ENCODE data around the gene GPR141. TPM values are rescaled to one million over a fixed set of nuclear protein-coding genes. Genes with fewer than 3 reads are reported as not detected.

GPR141 gene
- polyA plus RNA-seq, 1 donor (not counting 4 experiments of a cell fraction or from before 2014, with no cell fraction given), result not detected

DNA sequence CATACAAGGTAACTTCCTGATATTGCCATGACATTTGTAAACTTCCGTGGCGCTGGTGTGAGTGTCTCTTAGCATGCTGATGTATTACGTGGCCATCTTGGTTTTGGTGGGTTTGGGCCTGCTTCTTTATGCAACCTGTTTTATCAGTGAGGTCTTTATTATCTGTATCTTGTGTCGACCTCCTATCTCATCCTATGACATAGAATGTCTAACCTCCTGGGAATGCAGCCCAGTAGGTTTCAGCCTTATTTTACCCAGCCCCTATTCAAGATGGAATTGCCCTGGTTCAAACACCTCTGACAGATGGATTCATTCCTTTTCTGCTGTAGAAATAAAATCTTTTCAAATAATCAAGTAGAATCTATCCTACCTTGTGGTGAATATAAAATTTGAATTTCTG is 23.0 kb upstream of the GPR141 start:
- DNase-seq (ENCODE audit: low read depth, low spot score) (no peak), FAIRE-seq (no peak)
- H3K4me2 ChIP-seq (ENCODE audit: control insufficient read depth, extremely low read depth, insufficient read depth, low read depth, low read length), result no peak overlapping the region
- H2AFZ ChIP-seq (ENCODE audit: control insufficient read depth, low read length), result no peak overlapping the region
- H3K9me1 ChIP-seq (ENCODE audit: control insufficient read depth, extremely low read depth, insufficient read depth, low read length), result no peaks in the 10 kb centered on the region
- no peaks in the 10 kb centered on the region for H3K4me1 ChIP-seq (ENCODE audit: control insufficient read depth, extremely low read depth, insufficient read depth, low read length)
- no peaks in the 10 kb centered on the region for H3K27me3 ChIP-seq (ENCODE audit: control insufficient read depth, extremely low read depth, insufficient read depth, low read length)
- dilution Hi-C loops (cut with MboI; ENCODE audit: extremely low pct_ligation_motif_present, low sequenced_read_pairs), result no loop called here
- no peaks in the 10 kb centered on the region for H3K36me3 ChIP-seq (ENCODE audit: control insufficient read depth in 2 of 2, extremely low read depth in 1 of 2, insufficient read depth in 2 of 2, low read length in 2 of 2)
- no peak overlapping the region for H3K4me3 ChIP-seq (ENCODE audit: control insufficient read depth in 2 of 3, extremely low read depth in 1 of 3, insufficient read depth in 2 of 3, low read depth in 1 of 3, low read length in 3 of 3)
- no peaks in the 10 kb centered on the region for H3K79me2 ChIP-seq (ENCODE audit: control insufficient read depth, insufficient read depth, low read length)
- H3K9me3 ChIP-seq (ENCODE audit: control insufficient read depth, low read depth, low read length), result no peaks in the 10 kb centered on the region
- H4K20me1 ChIP-seq (ENCODE audit: control insufficient read depth, extremely low read depth, insufficient read depth, low read length), result no peaks in the 10 kb centered on the region
- TF ChIP-seq CTCF (optimal IDR thresholded peaks at IDR 0.05 in 1 of 3, IDR thresholded peaks at IDR 0.05 in 1 of 3, conservative IDR thresholded peaks at IDR 0.05 in 1 of 3; ENCODE audit: extremely low read depth in 1 of 3, insufficient read depth in 2 of 3, low read length in 3 of 3), result no peak
- TF ChIP-seq EZH2 (IDR thresholded peaks at IDR 0.05; ENCODE audit: low read length), result no peak
- no peak overlapping the region for H3K9ac ChIP-seq (ENCODE audit: control insufficient read depth, extremely low read depth, insufficient read depth, low read length)
- H3K27ac ChIP-seq (ENCODE audit: control insufficient read depth, insufficient read depth, low read length), result no peak overlapping the region

DNA sequence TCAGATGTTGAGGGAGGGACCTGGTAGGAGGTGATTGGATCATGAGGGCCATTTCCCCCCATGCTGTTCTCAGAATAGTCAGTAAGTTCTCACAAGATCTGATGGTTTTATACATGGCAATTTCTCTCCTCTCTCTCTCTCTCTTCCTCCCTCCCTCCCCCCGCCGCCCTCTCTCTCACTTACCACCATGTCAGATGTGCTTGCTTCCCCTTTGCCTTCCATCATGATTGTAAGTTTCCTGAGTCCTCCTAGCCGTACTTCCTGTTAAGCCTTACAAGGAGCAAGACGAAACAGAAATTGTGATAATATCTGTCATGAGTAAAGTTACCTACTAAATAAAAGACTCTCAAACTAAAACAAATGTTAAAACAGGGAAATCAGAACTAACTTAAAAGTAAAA is 19.9 kb upstream of the GPR141 start:
- dilution Hi-C loops (cut with MboI; ENCODE audit: extremely low pct_ligation_motif_present, low sequenced_read_pairs), result no loop called here
- TF ChIP-seq EZH2 (IDR thresholded peaks at IDR 0.05; ENCODE audit: low read length), result no peak
- no peak for TF ChIP-seq CTCF (optimal IDR thresholded peaks at IDR 0.05 in 1 of 3, IDR thresholded peaks at IDR 0.05 in 1 of 3, conservative IDR thresholded peaks at IDR 0.05 in 1 of 3; ENCODE audit: extremely low read depth in 1 of 3, insufficient read depth in 2 of 3, low read length in 3 of 3)
- DNase-seq (ENCODE audit: low read depth, low spot score) (no peak), FAIRE-seq (no peak)
- H4K20me1 ChIP-seq (ENCODE audit: control insufficient read depth, extremely low read depth, insufficient read depth, low read length), result no peaks in the 10 kb centered on the region
- H3K4me3 ChIP-seq (ENCODE audit: control insufficient read depth in 2 of 3, extremely low read depth in 1 of 3, insufficient read depth in 2 of 3, low read depth in 1 of 3, low read length in 3 of 3), result no peak overlapping the region
- no peak overlapping the region for H2AFZ ChIP-seq (ENCODE audit: control insufficient read depth, low read length)
- H3K9ac ChIP-seq (ENCODE audit: control insufficient read depth, extremely low read depth, insufficient read depth, low read length), result no peak overlapping the region
- H3K27ac ChIP-seq (ENCODE audit: control insufficient read depth, insufficient read depth, low read length), result no peak overlapping the region
- H3K4me2 ChIP-seq (ENCODE audit: control insufficient read depth, extremely low read depth, insufficient read depth, low read depth, low read length), result no peak overlapping the region
- H3K27me3 ChIP-seq (ENCODE audit: control insufficient read depth, extremely low read depth, insufficient read depth, low read length), result no peaks in the 10 kb centered on the region
- no peaks in the 10 kb centered on the region for H3K79me2 ChIP-seq (ENCODE audit: control insufficient read depth, insufficient read depth, low read length)
- H3K36me3 ChIP-seq (ENCODE audit: control insufficient read depth in 2 of 2, extremely low read depth in 1 of 2, insufficient read depth in 2 of 2, low read length in 2 of 2), result no peaks in the 10 kb centered on the region
- no peaks in the 10 kb centered on the region for H3K9me3 ChIP-seq (ENCODE audit: control insufficient read depth, low read depth, low read length)
- no peaks in the 10 kb centered on the region for H3K9me1 ChIP-seq (ENCODE audit: control insufficient read depth, extremely low read depth, insufficient read depth, low read length)
- H3K4me1 ChIP-seq (ENCODE audit: control insufficient read depth, extremely low read depth, insufficient read depth, low read length), result no peaks in the 10 kb centered on the region

All from keratinocyte (primary cell).